Esophagus squamous epithelium (tissue), 5 donors: ENCODE measurements around the gene FOXD2. TPM values are rescaled to one million over a fixed set of nuclear protein-coding genes. Genes with fewer than 3 reads are reported as not detected.

Experiments used
- DNase-seq: peaks from one replicate; lab custom pipeline; 2025; lab: John Stamatoyannopoulos, UW
- H3K27ac ChIP-seq, 4 donors: fragments of 200-600 bp; sonication (generic); one replicate each; pipeline ENCODE4 v1.5.1; 2016 to 2019; ENCODE audit warnings: mild to moderate bottlenecking in 1 of 4
- H3K27me3 ChIP-seq, 4 donors: fragments of 200-600 bp; sonication (generic); 1 replicate in 3 of 4; 2 replicates in 1 of 4; pipeline versions ENCODE4 v1.5.1 to v1.6.0; 2017 to 2021; ENCODE audit warnings: antibody characterized with exemption in 1 of 4
- H3K36me3 ChIP-seq, 3 donors: fragments of 200-600 bp; sonication (generic); one replicate each; pipeline ENCODE4 v1.5.1; 2016 to 2019
- H3K4me1 ChIP-seq, 3 donors: fragments of 200-600 bp; sonication (generic); one replicate each; pipeline ENCODE4 v1.5.1; 2017 to 2019
- H3K4me3 ChIP-seq, 4 donors: fragments of 200-600 bp; sonication (generic); 1 replicate in 3 of 4; 2 replicates in 1 of 4; pipeline ENCODE4 v1.5.1; 2016 to 2019; ENCODE audit warnings: mild to moderate bottlenecking in 2 of 4, moderate library complexity in 1 of 4
- H3K9me3 ChIP-seq, 3 donors: fragments of 200-600 bp; sonication (generic); one replicate each; pipeline ENCODE4 v1.5.1; 2016 to 2019
- POLR2A ChIP-seq, 4 donors: fragments of 450-650 bp; IDR thresholded peaks; one replicate each; pipeline ENCODE4 v1.6.1; 2017; ENCODE audit warnings: antibody characterized with exemption in 4 of 4, mild to moderate bottlenecking in 4 of 4, moderate library complexity in 3 of 4
- WGBS, 2 donors: methylation state at CpG; one replicate each; pipeline ENCODE4 v1.1.5; 2018; 5-methylcytosine and 5-hydroxymethylcytosine counted together
- intact Hi-C: fragments of 100-400 bp; cut with DNase I; formaldehyde crosslinking; loops from one replicate; pipeline ENCODE4 v1.15.0; 2022
- total RNA-seq, 4 donors: library from RNA; depleted of rRNA; stranded (reverse); fragments of >200 nt; gene quantifications; one replicate each; pipeline ENCODE4 v1.1.0, GENCODE V29; 2016
- TF ChIP-seq, protein P1 (sequence below), 6 experiments: fragments of 450-650 bp in 4 of 6; fragments of 200-600 bp in 2 of 6; sonication (generic) in 2 of 6; IDR thresholded peaks; one replicate each; pipeline ENCODE4 v1.5.1; 2016 to 2019; ENCODE audit warnings: antibody characterized with exemption in 6 of 6, mild to moderate bottlenecking in 4 of 6, moderate library complexity in 4 of 6
- donor health status: DM: yes; HTN: yes; CAD: no.

The FOXD2 gene
- total RNA-seq, 4 donors from 2014 or later = under 0.01 TPM; not detected in 3

DNA sequence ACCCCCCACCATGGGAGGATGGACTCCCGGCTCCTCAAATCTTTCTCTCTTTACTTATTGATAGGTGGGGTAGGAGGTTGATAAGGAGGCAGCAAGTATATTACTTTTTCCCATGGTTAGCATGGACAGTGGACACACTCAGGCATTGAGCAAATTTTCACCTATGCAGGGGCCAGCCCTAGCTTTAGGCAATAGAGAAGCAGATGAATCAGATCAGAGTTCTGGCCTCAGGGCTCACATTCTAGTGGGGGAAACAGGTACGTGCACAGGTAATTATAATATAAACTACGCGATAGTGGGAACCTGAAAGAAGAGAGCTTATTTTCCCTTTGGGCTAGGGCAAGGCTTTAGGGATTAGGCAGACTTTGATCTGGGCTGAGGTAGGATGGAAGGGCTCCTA lies 35.3 kb upstream of the FOXD2 start:
- WGBS, 2 donors = 77 to 82% methylated on average over 4 of the region's 4 CpGs
- H3K27me3 ChIP-seq = peaks cover 0 to 84% (median 0%) of the 10 kb centered on the region in 4 donors
- H3K4me3 ChIP-seq = no peak overlapping the region
- no peak for TF ChIP-seq POLR2A (IDR thresholded peaks at IDR 0.05)
- TF ChIP-seq, protein P1, sequence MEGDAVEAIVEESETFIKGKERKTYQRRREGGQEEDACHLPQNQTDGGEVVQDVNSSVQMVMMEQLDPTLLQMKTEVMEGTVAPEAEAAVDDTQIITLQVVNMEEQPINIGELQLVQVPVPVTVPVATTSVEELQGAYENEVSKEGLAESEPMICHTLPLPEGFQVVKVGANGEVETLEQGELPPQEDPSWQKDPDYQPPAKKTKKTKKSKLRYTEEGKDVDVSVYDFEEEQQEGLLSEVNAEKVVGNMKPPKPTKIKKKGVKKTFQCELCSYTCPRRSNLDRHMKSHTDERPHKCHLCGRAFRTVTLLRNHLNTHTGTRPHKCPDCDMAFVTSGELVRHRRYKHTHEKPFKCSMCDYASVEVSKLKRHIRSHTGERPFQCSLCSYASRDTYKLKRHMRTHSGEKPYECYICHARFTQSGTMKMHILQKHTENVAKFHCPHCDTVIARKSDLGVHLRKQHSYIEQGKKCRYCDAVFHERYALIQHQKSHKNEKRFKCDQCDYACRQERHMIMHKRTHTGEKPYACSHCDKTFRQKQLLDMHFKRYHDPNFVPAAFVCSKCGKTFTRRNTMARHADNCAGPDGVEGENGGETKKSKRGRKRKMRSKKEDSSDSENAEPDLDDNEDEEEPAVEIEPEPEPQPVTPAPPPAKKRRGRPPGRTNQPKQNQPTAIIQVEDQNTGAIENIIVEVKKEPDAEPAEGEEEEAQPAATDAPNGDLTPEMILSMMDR (IDR thresholded peaks at IDR 0.05) = no peak
- intact Hi-C loops = no loop called here
- no peak overlapping the region for H3K27ac ChIP-seq
- no peaks in the 10 kb centered on the region for H3K36me3 ChIP-seq
- no peak for DNase-seq
- H3K4me1 ChIP-seq = no peaks in the 10 kb centered on the region
- H3K9me3 ChIP-seq = no peaks in the 10 kb centered on the region

DNA sequence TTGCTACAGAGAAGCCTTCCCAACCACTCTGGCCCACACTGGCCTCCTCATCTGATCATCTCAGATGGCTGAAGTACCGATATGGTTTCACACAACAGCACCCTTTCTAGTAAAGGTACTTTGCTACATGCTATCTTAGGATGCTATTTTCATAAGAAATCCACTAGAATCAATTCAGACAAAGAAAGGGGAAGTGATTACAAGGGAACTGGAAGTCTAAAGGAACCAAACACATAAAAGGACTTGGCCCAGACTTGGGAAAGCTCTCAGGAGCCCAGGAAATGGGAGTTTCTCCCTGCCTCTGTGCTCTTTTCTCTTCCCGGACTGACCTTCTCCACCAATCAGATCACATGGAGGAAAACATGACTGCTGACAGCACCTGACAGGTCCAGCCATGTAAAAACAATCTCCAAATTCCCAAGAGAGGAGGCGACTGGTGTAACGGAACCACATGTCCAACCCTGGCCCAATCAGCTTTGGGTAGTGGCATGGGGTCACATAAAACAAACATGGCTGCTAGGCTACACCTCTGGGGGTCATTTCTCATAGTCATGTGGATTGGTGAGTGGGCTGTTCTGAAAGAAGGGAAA lies 34.4 kb upstream of the FOXD2 start:
- TF ChIP-seq POLR2A (IDR thresholded peaks at IDR 0.05) = no peak
- TF ChIP-seq, protein P1 (IDR thresholded peaks at IDR 0.05) = no peak
- 80 to 83% methylated on average over 4 of the region's 4 CpGs for WGBS, 2 donors

DNA sequence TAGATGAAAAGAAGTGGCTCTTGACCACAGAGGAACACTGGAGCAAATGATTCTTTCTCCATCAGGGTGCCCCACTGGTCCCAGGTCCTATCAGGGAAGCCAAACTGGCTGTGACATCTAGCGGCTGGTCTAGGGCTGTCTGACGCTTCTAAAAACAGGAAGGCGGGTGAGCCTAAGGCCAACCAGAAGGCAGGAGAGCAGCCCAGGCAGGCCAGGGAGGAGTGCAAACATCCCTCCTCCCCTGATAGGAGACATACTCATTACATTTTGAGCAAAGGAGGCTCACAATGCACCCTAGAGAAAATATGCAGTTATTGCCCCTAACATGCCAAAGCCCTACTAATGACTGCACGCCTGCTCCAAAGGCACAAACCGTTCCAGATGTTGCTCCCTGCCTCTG lies 32.1 kb upstream of the FOXD2 start:
- no peaks in the 10 kb centered on the region for H3K4me1 ChIP-seq
- TF ChIP-seq, protein P1 (IDR thresholded peaks at IDR 0.05) = no peak
- TF ChIP-seq POLR2A (IDR thresholded peaks at IDR 0.05) = no peak
- peaks cover 0 to 80% (median 0%) of the 10 kb centered on the region in 4 donors for H3K27me3 ChIP-seq
- no peaks in the 10 kb centered on the region for H3K9me3 ChIP-seq
- intact Hi-C loops = no loop called here
- DNase-seq = no peak
- no peak overlapping the region for H3K4me3 ChIP-seq
- no peak overlapping the region for H3K27ac ChIP-seq
- WGBS, 2 donors = 76 to 85% methylated on average over 5 of the region's 5 CpGs
- no peaks in the 10 kb centered on the region for H3K36me3 ChIP-seq

More for the DNA sequence above, 34.4 kb upstream of the FOXD2 start:
- Histone ChIP-seq H3K9me3 (no peaks in the 10 kb centered on the region), H3K27me3 (peaks cover 0 to 84% (median 0%) of the 10 kb centered on the region in 4 donors), H3K27ac (no peak overlapping the region), H3K4me1 (no peaks in the 10 kb centered on the region), H3K36me3 (no peaks in the 10 kb centered on the region), H3K4me3 (no peak overlapping the region)
- no peak for DNase-seq
- intact Hi-C loops = no loop called here

DNA sequence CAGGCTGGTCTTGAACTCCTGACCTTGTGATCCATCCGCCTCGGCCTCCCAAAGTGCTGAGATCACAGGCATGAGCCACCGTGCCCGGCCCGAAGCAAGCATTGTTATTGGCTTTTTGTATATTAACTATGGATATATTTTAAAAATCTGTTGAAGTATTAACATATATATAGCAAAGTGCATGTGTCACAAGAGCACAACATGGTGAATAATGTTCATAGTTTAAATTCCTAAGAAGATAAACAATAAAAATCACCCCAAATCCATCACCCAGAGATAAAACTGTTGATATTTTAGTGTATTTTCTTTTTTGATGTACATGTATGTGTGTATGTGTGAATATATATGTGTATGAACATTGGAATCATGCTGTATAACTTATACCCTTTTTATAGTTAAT lies 30.9 kb upstream of the FOXD2 start:
- WGBS, 2 donors = 89 to 92% methylated on average over 5 of the region's 5 CpGs

DNA sequence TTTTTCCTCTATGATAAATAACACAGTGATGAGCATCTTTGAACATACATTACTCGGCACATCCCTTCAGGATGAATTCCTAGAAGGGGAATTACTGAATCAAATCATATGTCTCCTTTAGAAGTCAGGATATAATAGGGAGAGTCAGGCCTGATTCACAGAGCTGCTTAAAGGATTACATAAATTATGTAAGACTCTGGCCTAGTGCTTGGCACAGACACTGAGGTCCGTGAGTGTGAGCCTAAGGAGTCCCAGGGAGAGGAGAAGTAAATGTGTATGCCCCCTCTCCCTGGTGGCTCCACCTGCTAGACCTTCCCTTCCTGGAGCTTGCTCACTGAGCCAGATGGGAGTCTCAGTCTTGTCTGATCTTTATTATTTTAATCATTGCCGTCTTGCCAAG lies 30.4 kb upstream of the FOXD2 start:
- H3K27me3 ChIP-seq = peaks cover 0 to 79% (median 0%) of the 10 kb centered on the region in 4 donors
- DNase-seq = no peak
- no peak for TF ChIP-seq POLR2A (IDR thresholded peaks at IDR 0.05)
- TF ChIP-seq, protein P1 (IDR thresholded peaks at IDR 0.05) = no peak
- no peaks in the 10 kb centered on the region for H3K4me1 ChIP-seq
- no peaks in the 10 kb centered on the region for H3K9me3 ChIP-seq
- H3K36me3 ChIP-seq = no peaks in the 10 kb centered on the region
- intact Hi-C loops = no loop called here
- no peak overlapping the region for H3K4me3 ChIP-seq
- WGBS, 2 donors = 30 to 63% methylated on average over 2 to 3 of the region's 3 CpGs
- no peak overlapping the region for H3K27ac ChIP-seq

More for the DNA sequence above, 30.9 kb upstream of the FOXD2 start:
- no peaks in the 10 kb centered on the region for H3K4me1 ChIP-seq
- no peak for DNase-seq
- intact Hi-C loops = no loop called here
- H3K27me3 ChIP-seq = peaks cover 0 to 78% (median 0%) of the 10 kb centered on the region in 4 donors
- H3K9me3 ChIP-seq = no peaks in the 10 kb centered on the region
- TF ChIP-seq POLR2A (IDR thresholded peaks at IDR 0.05) = no peak
- TF ChIP-seq, protein P1 (IDR thresholded peaks at IDR 0.05) = no peak
- no peaks in the 10 kb centered on the region for H3K36me3 ChIP-seq
- H3K27ac ChIP-seq = no peak overlapping the region
- H3K4me3 ChIP-seq = no peak overlapping the region
